HepG2 (cell line): ENCODE results near the gene ZNF444. TPM values are rescaled to one million over a fixed set of nuclear protein-coding genes. Genes with fewer than 3 reads are reported as not detected.

Source experiments
- AHR ChIP-seq: IDR thresholded peaks from 2 replicates; pipeline ENCODE4 v1.6.1; 2018; ENCODE audit warnings: missing genetic modification reagents, missing compliant biosample characterization
- ARNT2 ChIP-seq: sonication (generic); formaldehyde crosslinking; IDR thresholded peaks from 2 replicates; pipeline ENCODE4 v1.8.0; 2022; ENCODE audit warnings: mild to moderate bottlenecking, low read depth, missing genetic modification reagents, moderate library complexity
- ASH2L ChIP-seq: fragments of 300-600, 200-600 bp; sonication (generic); IDR thresholded peaks from 2 replicates; pipeline ENCODE4 v1.7.0; 2017; ENCODE audit warnings: low read depth, mild to moderate bottlenecking, moderate library complexity, mixed read lengths, low read length; ENCODE audit not compliant: insufficient read length
- GATAD1 ChIP-seq: IDR thresholded peaks from 2 replicates; pipeline ENCODE4 v1.6.1; 2016; ENCODE audit warnings: missing genetic modification reagents, missing compliant biosample characterization
- HMG20A ChIP-seq: IDR thresholded peaks from 2 replicates; pipeline ENCODE4 v1.6.1; 2016; ENCODE audit warnings: borderline replicate concordance
- KLF15 ChIP-seq: sonication (generic); formaldehyde crosslinking; IDR thresholded peaks from 2 replicates; pipeline ENCODE4 v1.8.1; 2023; ENCODE audit warnings: borderline replicate concordance, mild to moderate bottlenecking, inconsistent platforms, missing genetic modification reagents, mixed read lengths
- NAIF1 ChIP-seq: sonication (generic); formaldehyde crosslinking; IDR thresholded peaks from 2 replicates; pipeline ENCODE4 v1.5.0; 2020; ENCODE audit warnings: mild to moderate bottlenecking, missing genetic modification reagents, borderline replicate concordance
- PAWR ChIP-seq: sonication (generic); formaldehyde crosslinking; IDR thresholded peaks from 2 replicates; pipeline ENCODE4 v1.4.0; 2020; ENCODE audit warnings: missing genetic modification reagents, mild to moderate bottlenecking, borderline replicate concordance
- TOE1 ChIP-seq: sonication (generic); formaldehyde crosslinking; IDR thresholded peaks from 2 replicates; pipeline ENCODE4 v1.4.0; 2020; ENCODE audit warnings: mild to moderate bottlenecking, missing genetic modification reagents
- ZNF343 ChIP-seq: sonication (generic); formaldehyde crosslinking; IDR thresholded peaks from 2 replicates; pipeline ENCODE4 v1.4.0; 2020; ENCODE audit warnings: mild to moderate bottlenecking, missing genetic modification reagents
- ZNF790 ChIP-seq: sonication (generic); formaldehyde crosslinking; IDR thresholded peaks from 2 replicates; pipeline ENCODE4 v1.8.0; 2022; ENCODE audit warnings: missing genetic modification reagents, mild to moderate bottlenecking, borderline replicate concordance
- polyA plus RNA-seq, 8 experiments: library from polyadenylated mRNA; depleted of rRNA in 3 of 8; stranded (reverse) in 7 of 8; unstranded in 1 of 8; fragments of >200 nt; fragmentation: Illumina TruSeq in 4 of 8; extraction: Trizol in 4 of 8; gene quantifications; 2 replicates each; pipeline versions ENCODE4 v1.2.1 to v1.2.3, GENCODE V29; 2011 to 2016; ENCODE audit warnings: low read depth in 4 of 8, missing spikeins in 1 of 8, mixed read lengths in 1 of 8; ENCODE audit not compliant: insufficient read depth in 1 of 8
- total RNA-seq, 5 experiments: library from RNA; depleted of rRNA; stranded (reverse); fragments of >200 nt; fragmentation: Illumina TruSeq; extraction: Trizol; gene quantifications; 2 replicates each; pipeline ENCODE4 v1.2.3, GENCODE V29; 2016; ENCODE audit warnings: low read depth in 1 of 5
- TF ChIP-seq, protein P1 (sequence below): sonication (generic); formaldehyde crosslinking; conservative IDR thresholded peaks from 2 replicates; pipeline ENCODE4 v1.8.0; 2022; ENCODE audit warnings: mild to moderate bottlenecking, moderate library complexity, missing genetic modification reagents
- TF ChIP-seq, protein P2 (sequence below): IDR thresholded peaks from 2 replicates; pipeline ENCODE4 v1.4.0; 2020; ENCODE audit warnings: mild to moderate bottlenecking, missing genetic modification reagents
- TF ChIP-seq, protein P3 (sequence below): IDR thresholded peaks from 2 replicates; pipeline ENCODE4 v1.6.1; 2016; ENCODE audit warnings: low read depth, control low read depth

ZNF444 gene
- total and polyA plus RNA-seq, 2 of the 13 experiments (the other 11 are each of a cell fraction or from before 2014, with no cell fraction given), result 27.4 to 30.3 TPM

DNA sequence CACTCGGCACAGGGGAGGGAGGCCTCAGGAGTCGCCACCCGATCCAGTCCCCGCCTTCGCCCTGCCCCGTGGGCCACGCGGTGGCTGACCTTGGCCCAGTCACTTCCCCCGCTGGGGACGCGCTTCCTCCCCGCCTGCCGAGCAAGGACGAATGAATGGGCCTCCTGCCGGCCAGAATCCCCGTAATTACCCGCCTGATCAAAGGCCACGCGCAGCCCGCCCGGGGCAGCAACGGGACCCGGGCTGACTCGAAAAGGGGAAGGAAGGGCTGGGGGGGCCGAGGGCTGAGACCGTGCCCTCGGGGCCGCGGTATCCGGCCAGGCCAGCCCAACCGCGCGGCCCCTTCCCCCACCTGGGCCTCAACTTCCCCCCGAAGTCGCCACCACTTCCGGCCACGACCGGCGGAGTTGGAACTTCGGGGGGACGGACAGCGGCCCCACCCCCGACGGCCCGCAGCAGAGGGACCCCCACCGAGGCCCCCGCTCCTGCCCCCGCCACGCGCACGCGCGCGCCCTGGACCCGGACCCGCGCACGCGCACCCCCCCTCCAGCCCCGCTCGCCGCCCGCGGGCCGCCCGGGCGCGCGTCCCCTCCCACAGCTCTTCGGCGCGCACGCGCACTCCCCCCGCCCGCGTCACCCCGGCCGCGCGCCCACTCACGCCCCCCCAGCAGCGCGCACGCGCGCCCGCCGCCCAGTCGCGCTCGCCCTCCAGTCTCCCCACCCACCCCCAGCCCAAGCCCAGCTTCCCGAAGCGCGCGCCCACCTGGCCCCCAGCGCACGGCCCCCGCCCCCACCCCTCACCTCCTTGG, 20.5 kb upstream of the ZNF444 start (continued):
- TF ChIP-seq, protein P1, sequence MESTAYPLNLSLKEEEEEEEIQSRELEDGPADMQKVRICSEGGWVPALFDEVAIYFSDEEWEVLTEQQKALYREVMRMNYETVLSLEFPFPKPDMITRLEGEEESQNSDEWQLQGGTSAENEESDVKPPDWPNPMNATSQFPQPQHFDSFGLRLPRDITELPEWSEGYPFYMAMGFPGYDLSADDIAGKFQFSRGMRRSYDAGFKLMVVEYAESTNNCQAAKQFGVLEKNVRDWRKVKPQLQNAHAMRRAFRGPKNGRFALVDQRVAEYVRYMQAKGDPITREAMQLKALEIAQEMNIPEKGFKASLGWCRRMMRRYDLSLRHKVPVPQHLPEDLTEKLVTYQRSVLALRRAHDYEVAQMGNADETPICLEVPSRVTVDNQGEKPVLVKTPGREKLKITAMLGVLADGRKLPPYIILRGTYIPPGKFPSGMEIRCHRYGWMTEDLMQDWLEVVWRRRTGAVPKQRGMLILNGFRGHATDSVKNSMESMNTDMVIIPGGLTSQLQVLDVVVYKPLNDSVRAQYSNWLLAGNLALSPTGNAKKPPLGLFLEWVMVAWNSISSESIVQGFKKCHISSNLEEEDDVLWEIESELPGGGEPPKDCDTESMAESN, result peak; percentile 75; the same call in 1 of the 2 replicates
- TF ChIP-seq, protein P2, sequence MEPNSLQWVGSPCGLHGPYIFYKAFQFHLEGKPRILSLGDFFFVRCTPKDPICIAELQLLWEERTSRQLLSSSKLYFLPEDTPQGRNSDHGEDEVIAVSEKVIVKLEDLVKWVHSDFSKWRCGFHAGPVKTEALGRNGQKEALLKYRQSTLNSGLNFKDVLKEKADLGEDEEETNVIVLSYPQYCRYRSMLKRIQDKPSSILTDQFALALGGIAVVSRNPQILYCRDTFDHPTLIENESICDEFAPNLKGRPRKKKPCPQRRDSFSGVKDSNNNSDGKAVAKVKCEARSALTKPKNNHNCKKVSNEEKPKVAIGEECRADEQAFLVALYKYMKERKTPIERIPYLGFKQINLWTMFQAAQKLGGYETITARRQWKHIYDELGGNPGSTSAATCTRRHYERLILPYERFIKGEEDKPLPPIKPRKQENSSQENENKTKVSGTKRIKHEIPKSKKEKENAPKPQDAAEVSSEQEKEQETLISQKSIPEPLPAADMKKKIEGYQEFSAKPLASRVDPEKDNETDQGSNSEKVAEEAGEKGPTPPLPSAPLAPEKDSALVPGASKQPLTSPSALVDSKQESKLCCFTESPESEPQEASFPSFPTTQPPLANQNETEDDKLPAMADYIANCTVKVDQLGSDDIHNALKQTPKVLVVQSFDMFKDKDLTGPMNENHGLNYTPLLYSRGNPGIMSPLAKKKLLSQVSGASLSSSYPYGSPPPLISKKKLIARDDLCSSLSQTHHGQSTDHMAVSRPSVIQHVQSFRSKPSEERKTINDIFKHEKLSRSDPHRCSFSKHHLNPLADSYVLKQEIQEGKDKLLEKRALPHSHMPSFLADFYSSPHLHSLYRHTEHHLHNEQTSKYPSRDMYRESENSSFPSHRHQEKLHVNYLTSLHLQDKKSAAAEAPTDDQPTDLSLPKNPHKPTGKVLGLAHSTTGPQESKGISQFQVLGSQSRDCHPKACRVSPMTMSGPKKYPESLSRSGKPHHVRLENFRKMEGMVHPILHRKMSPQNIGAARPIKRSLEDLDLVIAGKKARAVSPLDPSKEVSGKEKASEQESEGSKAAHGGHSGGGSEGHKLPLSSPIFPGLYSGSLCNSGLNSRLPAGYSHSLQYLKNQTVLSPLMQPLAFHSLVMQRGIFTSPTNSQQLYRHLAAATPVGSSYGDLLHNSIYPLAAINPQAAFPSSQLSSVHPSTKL, result peak; percentile 72
- TF ChIP-seq, protein P3, sequence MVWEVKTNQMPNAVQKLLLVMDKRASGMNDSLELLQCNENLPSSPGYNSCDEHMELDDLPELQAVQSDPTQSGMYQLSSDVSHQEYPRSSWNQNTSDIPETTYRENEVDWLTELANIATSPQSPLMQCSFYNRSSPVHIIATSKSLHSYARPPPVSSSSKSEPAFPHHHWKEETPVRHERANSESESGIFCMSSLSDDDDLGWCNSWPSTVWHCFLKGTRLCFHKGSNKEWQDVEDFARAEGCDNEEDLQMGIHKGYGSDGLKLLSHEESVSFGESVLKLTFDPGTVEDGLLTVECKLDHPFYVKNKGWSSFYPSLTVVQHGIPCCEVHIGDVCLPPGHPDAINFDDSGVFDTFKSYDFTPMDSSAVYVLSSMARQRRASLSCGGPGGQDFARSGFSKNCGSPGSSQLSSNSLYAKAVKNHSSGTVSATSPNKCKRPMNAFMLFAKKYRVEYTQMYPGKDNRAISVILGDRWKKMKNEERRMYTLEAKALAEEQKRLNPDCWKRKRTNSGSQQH (CRISPR knock-in tag), result peak; percentile 99
- TF ChIP-seq TOE1 (no peak), ZNF343 (CRISPR knock-in tag) (peak; percentile 74; the same call in 1 of the 2 replicates), KLF15 (CRISPR knock-in tag) (0 out of 2 replicates have a peak, but pooled peaks have one; percentile 79), GATAD1 (CRISPR knock-in tag) (peak; percentile 76), AHR (CRISPR knock-in tag) (peak; percentile 85; the same call in 1 of the 2 replicates), HMG20A (0 out of 2 replicates have a peak, but pooled peaks have one; percentile 25), ARNT2 (CRISPR knock-in tag) (peak; percentile 74; the same call in 1 of the 2 replicates), NAIF1 (CRISPR knock-in tag) (no peak; the same call in 1 of the 2 replicates), PAWR (CRISPR knock-in tag) (no peak), ASH2L (peak; percentile 69), ZNF790 (CRISPR knock-in tag) (peak; percentile 29; the same call in 1 of the 2 replicates)
